Bronchial smooth muscle cell (primary cell): ENCODE data around the gene PLEKHO2. TPM values are rescaled to one million over a fixed set of nuclear protein-coding genes. Genes with fewer than 3 reads are reported as not detected.

Experiments
- total RNA-seq: library from RNA; depleted of rRNA; stranded (reverse); fragments of >200 nt; gene quantifications from 2 replicates; pipeline ENCODE4 v1.2.1, GENCODE V29; 2014

PLEKHO2 gene, protein sequence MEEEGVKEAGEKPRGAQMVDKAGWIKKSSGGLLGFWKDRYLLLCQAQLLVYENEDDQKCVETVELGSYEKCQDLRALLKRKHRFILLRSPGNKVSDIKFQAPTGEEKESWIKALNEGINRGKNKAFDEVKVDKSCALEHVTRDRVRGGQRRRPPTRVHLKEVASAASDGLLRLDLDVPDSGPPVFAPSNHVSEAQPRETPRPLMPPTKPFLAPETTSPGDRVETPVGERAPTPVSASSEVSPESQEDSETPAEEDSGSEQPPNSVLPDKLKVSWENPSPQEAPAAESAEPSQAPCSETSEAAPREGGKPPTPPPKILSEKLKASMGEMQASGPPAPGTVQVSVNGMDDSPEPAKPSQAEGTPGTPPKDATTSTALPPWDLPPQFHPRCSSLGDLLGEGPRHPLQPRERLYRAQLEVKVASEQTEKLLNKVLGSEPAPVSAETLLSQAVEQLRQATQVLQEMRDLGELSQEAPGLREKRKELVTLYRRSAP
- total RNA-seq: 31.4 and 44.4 TPM in 2 replicates

DNA sequence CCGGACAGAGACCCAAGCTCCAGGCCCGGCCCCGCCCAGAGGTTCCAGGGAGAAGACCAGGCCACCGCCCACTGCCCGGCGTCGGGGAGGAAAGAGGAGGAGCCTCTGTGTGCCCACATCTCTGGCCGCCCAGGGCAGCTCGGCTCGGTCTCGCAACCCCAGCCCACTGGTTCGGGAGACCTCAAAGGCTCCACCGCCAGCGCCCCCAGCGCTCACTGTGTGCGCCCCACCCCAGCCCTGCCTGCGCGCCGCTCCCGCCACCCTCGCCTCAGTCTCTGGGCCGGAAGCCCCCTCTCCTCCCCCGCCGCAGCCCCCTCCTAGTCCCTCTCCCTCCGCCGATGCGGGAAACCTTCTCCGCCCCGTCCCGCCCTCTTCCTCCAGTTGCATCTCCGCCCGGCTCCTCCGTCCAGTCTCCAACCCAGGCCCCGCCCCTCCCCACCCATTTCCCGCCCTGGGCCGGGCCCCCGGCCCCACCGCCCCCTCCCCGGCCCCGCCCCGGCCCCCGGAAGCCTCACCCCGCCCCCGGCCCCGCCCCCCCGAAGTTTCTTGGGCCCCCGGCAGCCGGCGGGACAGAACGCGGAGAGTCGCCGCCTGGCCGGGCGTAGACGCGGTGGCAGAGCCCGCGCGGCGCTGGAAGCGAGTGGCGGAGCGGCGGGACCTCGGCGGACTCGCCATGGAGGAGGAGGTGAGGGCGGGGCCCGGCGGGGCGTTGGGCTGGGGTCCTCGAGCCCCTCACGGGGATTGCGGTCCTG lies at the start of gene PLEKHO2:
Gene PLEKHO2, plus strand, starts transcription at position 572 of the 752 bp plus-strand sequence. Its CDS starts 102 bp downstream, at position 674.

DNA sequence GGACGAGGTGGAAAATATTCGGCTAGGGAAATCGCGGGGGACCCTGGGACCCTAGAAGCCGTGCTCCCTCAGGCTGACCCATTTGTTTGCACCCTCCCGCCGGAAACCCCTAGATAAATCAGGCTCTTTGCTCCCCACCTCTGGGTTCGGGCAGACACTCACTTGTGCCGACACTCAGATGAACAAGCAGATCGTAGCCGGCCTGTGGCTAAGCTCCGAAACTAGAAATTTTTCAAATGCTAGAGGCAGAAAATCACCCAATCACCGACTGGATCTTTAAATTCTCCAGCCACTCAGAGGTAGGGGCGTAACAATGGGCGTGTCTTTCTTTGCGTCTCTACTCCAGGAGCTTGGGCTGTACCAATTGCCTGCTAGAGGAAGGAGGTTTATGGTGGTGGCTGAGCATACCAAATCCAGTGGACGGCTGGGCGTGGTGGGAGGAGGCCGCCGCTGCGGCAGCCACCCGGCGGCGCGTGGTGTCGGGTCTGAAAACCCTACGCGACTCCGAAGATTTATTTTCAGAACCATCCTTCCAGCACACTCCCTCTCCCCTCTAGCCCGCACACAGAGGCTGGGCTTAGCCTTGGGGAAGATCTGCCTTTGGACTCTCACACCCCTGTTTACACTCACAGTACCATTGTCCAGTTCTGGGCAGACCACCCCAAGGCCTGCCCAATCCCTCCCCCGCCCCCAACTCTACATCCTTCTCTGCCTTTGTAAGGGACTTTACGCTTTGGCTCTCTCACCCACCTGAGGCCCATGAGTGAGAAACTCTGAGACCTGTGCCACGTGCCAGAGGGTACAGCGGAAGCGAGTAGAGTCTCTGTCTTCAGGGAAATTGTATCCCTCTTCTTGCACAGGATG lies 16.1 kb upstream of the PLEKHO2 start, which contains the start of gene PIF1:
Gene PIF1, minus strand, starts transcription at position 217 of the 864 bp plus-strand sequence. CDS start 1,312 bp downstream, outside the sequence.

DNA sequence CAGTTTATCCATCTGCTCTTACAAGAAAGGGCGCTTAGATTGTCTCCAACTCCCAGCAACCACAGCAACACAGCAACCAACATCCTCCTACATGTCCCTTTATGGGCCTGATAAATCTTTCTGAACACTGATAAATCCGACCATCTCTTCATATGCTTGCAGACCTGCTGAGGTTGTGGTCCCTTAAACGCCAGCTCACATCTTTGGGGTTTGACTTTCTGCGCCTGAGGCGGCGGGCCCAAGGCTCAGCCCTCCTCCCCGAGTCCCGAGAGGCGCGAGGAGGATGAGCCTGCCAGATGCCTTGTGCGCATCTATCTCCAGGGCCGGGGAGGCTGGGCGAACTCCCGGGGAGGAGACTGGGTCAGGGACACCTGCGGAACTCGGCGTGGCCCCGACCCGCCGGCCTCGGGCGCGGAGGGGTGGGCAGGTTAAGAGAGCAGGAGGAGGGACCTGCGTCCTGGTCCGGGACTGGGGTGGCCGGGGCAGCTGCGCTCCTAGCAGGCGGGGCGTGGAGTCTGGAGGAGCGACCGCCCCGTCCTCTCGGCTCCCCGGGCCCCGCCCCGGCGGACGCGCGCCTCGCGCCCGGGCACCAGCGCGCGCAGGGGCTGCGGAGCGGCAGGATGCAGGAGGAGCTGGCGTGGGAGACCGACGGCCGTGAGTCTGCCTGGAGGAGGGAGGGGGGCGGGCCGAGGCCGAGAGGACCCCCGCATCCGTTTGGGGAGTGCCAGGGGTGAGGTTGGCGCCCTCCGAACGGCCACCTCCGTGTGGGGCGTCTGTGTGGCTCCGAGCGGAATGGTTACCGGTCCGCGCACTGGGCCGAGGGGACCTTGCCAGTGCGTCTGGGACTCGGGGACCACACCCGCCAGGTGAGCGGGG lies 69.8 kb downstream of the PLEKHO2 start, which contains the start of gene ANKDD1A:
Gene ANKDD1A, plus strand, starts transcription at position 592 of the 876 bp plus-strand sequence. Its CDS starts 29 bp downstream, at position 621.

Other genes with a start within 250 kb of the PLEKHO2 start
- 0.09 TPM in 1 of 2 replicates, not detected in the other for gene RBPMS2, start 66.3 kb upstream of the PLEKHO2 start, total RNA-seq
- gene PIF1, start 16.3 kb upstream of the PLEKHO2 start, total RNA-seq: 4.3 and 7.7 TPM in 2 replicates
- 8.2 and 14.8 TPM in 2 replicates for gene ANKDD1A, start 70.0 kb downstream of the PLEKHO2 start, total RNA-seq
- 64.9 and 69.7 TPM in 2 replicates for gene SPG21, start 148.0 kb downstream of the PLEKHO2 start, total RNA-seq
- 7.6 and 13.4 TPM in 2 replicates for gene MTFMT, start 187.7 kb downstream of the PLEKHO2 start, total RNA-seq
- gene SLC51B, start 203.5 kb downstream of the PLEKHO2 start, total RNA-seq: 1.0 and 1.9 TPM in 2 replicates
- gene RASL12, start 226.1 kb downstream of the PLEKHO2 start, total RNA-seq: 31.7 and 58.0 TPM in 2 replicates
- gene KBTBD13, start 234.8 kb downstream of the PLEKHO2 start, total RNA-seq: not detected in 2 replicates